Measurements from ENCODE around the gene TRPC4AP.

- TF ChIP-seq, protein P1, sequence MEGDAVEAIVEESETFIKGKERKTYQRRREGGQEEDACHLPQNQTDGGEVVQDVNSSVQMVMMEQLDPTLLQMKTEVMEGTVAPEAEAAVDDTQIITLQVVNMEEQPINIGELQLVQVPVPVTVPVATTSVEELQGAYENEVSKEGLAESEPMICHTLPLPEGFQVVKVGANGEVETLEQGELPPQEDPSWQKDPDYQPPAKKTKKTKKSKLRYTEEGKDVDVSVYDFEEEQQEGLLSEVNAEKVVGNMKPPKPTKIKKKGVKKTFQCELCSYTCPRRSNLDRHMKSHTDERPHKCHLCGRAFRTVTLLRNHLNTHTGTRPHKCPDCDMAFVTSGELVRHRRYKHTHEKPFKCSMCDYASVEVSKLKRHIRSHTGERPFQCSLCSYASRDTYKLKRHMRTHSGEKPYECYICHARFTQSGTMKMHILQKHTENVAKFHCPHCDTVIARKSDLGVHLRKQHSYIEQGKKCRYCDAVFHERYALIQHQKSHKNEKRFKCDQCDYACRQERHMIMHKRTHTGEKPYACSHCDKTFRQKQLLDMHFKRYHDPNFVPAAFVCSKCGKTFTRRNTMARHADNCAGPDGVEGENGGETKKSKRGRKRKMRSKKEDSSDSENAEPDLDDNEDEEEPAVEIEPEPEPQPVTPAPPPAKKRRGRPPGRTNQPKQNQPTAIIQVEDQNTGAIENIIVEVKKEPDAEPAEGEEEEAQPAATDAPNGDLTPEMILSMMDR (IDR thresholded peaks at IDR 0.05), result no peak
- no peak for TF ChIP-seq RARB (CRISPR knock-in tag; IDR thresholded peaks at IDR 0.05)
These were observed 125.2 kb downstream of the TRPC4AP start for GRCh38 chr20:34967421-34967820.
